GM18951 (cell line): Measurements from ENCODE around the gene TEX22.
"Not testable (repeated sequence)": the region's sequence is repeated elsewhere in the genome, so short reads cannot be mapped to it uniquely, and the experiment has no call there.

Source experiments
- POLR2A ChIP-seq: IDR thresholded peaks from 4 replicates; pipeline ENCODE4 v1.6.1; 2011; ENCODE audit warnings: mild to moderate bottlenecking; ENCODE audit not compliant: insufficient read length, insufficient read depth; ENCODE audit errors: extremely low read depth
- in situ Hi-C: fragments of 300-500 bp; cut with MboI; formaldehyde crosslinking; loops from one replicate; pipeline ENCODE4 v1.12.0; 2022; ENCODE audit warnings: low sequenced_read_pairs, mixed read lengths, inconsistent platforms; ENCODE audit not compliant: unreplicated experiment

TEX22 gene

GRCh38 chr14:105357626-105358025, 40.7 kb upstream of the TEX22 start:
- no peak for TF ChIP-seq POLR2A

GRCh38 chr14:105358140-105358846, 40.0 kb upstream of the TEX22 start:
- in situ Hi-C loops = no loop called here
- no peak for TF ChIP-seq POLR2A

More at GRCh38 chr14:105357626-105358025, 40.7 kb upstream of the TEX22 start:
- in situ Hi-C loops = no loop called here

- TF ChIP-seq POLR2A = no peak
- in situ Hi-C loops = no loop called here
Measured at GRCh38 chr14:105358943-105359342, 39.4 kb upstream of the TEX22 start.

GRCh38 chr14:105361412-105361811, 36.9 kb upstream of the TEX22 start:
- in situ Hi-C loops = not testable (repeated sequence)

- no peak for TF ChIP-seq POLR2A
- in situ Hi-C loops = no loop called here
Measured at GRCh38 chr14:105363847-105364708, 34.3 kb upstream of the TEX22 start.

- no peak for TF ChIP-seq POLR2A
- in situ Hi-C loops = no loop called here
Measured at GRCh38 chr14:105365101-105365500, 33.2 kb upstream of the TEX22 start.

- no peak for TF ChIP-seq POLR2A
- in situ Hi-C loops = no loop called here
Measured at GRCh38 chr14:105365681-105366080, 32.7 kb upstream of the TEX22 start.

- in situ Hi-C loops = no loop called here
- no peak for TF ChIP-seq POLR2A
Measured at GRCh38 chr14:105366386-105367074, 31.8 kb upstream of the TEX22 start.

GRCh38 chr14:105367116-105368031, 31.0 kb upstream of the TEX22 start:
- no peak for TF ChIP-seq POLR2A
- in situ Hi-C loops = no loop called here

- in situ Hi-C loops = no loop called here
- TF ChIP-seq POLR2A = no peak
Measured at GRCh38 chr14:105368032-105368417, 30.3 kb upstream of the TEX22 start.

- TF ChIP-seq POLR2A = no peak
- in situ Hi-C loops = no loop called here
Measured at GRCh38 chr14:105368426-105368825, 29.9 kb upstream of the TEX22 start.

- no peak for TF ChIP-seq POLR2A
- in situ Hi-C loops = no loop called here
Measured at GRCh38 chr14:105368910-105369652, 29.3 kb upstream of the TEX22 start.
